WTC11 (cell line): ENCODE data around the gene SOAT2. TPM values are rescaled to one million over a fixed set of nuclear protein-coding genes. Genes with fewer than 3 reads are reported as not detected.

Source experiments
- ATAC-seq: fragments of 200-7000 bp; cut with Tn5 transposase; 2 replicates; pipeline ENCODE4 v1.10.0; 2021; ENCODE audit warnings: mild to moderate bottlenecking, moderate library complexity
- CTCF ChIA-PET: fragments of 300-600 bp; sonication (Branson Sonifier 250); formaldehyde crosslinking; loops from one replicate; lab custom pipeline; 2021; ENCODE audit warnings: antibody characterized with exemption; lab: Charles Lee
- POLR2A ChIA-PET: fragments of 350-600 bp; sonication (Branson Sonifier 250); formaldehyde crosslinking; loops from one replicate; lab custom pipeline; 2021; ENCODE audit warnings: antibody characterized with exemption; lab: Charles Lee
- DNase-seq: peaks from one replicate; pipeline ENCODE4 v3.0.0; 2021; ENCODE audit warnings: low spot score
- H3K27ac Mint-ChIP-seq: 2 replicates; pipeline ENCODE4 v1.8.0; 2021; ENCODE audit warnings: mixed read lengths
- H3K27me3 Mint-ChIP-seq: 2 replicates; pipeline ENCODE4 v1.8.0; 2021; ENCODE audit warnings: low read depth, mild to moderate bottlenecking, moderate library complexity, mixed read lengths
- H3K36me3 Mint-ChIP-seq: 2 replicates; pipeline ENCODE4 v1.8.0; 2021; ENCODE audit warnings: mixed read lengths
- H3K4me1 Mint-ChIP-seq: 2 replicates; pipeline ENCODE4 v1.8.0; 2022; ENCODE audit warnings: mixed read lengths
- H3K4me3 Mint-ChIP-seq: 2 replicates; pipeline ENCODE4 v1.8.0; 2021; ENCODE audit warnings: mild to moderate bottlenecking, moderate library complexity, mixed read lengths
- H3K9me3 Mint-ChIP-seq: 2 replicates; pipeline ENCODE4 v1.8.0; 2021; ENCODE audit warnings: mixed read lengths
- AFF4 ChIP-seq: sonication (generic); formaldehyde crosslinking; IDR thresholded peaks from 2 replicates; pipeline ENCODE4 v1.8.1; 2023; ENCODE audit warnings: mild to moderate bottlenecking, missing genetic modification reagents, borderline replicate concordance
- ATF1 ChIP-seq: sonication (generic); formaldehyde crosslinking; IDR thresholded peaks from 2 replicates; pipeline ENCODE4 v1.8.1; 2023; ENCODE audit warnings: mild to moderate bottlenecking, moderate library complexity, missing genetic modification reagents
- ATF2 ChIP-seq: sonication (generic); formaldehyde crosslinking; IDR thresholded peaks from 2 replicates; pipeline ENCODE4 v1.8.1; 2022; ENCODE audit warnings: low read depth, missing genetic modification reagents, borderline replicate concordance
- E2F1 ChIP-seq: sonication (generic); formaldehyde crosslinking; IDR thresholded peaks from 2 replicates; pipeline ENCODE4 v1.8.0; 2022; ENCODE audit warnings: mild to moderate bottlenecking, missing genetic modification reagents
- ELF4 ChIP-seq: sonication (generic); formaldehyde crosslinking; IDR thresholded peaks from 2 replicates; pipeline ENCODE4 v1.8.1; 2022; ENCODE audit warnings: low read depth, mild to moderate bottlenecking, moderate library complexity, missing genetic modification reagents
- ERG ChIP-seq: fragments of 250-450 bp; sonication (Bioruptor Pico); IDR thresholded peaks from 2 replicates; pipeline ENCODE4 v1.8.0; 2021; ENCODE audit warnings: mild to moderate bottlenecking
- FOXK1 ChIP-seq: sonication (generic); formaldehyde crosslinking; IDR thresholded peaks from 2 replicates; pipeline ENCODE4 v1.8.0; 2022; ENCODE audit warnings: mild to moderate bottlenecking, moderate library complexity, missing genetic modification reagents
- NFYB ChIP-seq: sonication (generic); formaldehyde crosslinking; conservative IDR thresholded peaks from 2 replicates; pipeline ENCODE4 v1.8.0; 2022; ENCODE audit warnings: low read depth, missing genetic modification reagents
- NR1H2 ChIP-seq: sonication (generic); formaldehyde crosslinking; IDR thresholded peaks from 2 replicates; pipeline ENCODE4 v1.9.0; 2021; ENCODE audit warnings: mild to moderate bottlenecking, moderate library complexity, missing genetic modification reagents
- OVOL2 ChIP-seq: fragments of 250-450 bp; sonication (Bioruptor Pico); IDR thresholded peaks from 2 replicates; pipeline ENCODE4 v1.9.0; 2021; ENCODE audit warnings: mild to moderate bottlenecking, borderline replicate concordance
- RELA ChIP-seq: sonication (generic); formaldehyde crosslinking; IDR thresholded peaks from 2 replicates; pipeline ENCODE4 v1.8.1; 2022; ENCODE audit warnings: missing genetic modification reagents, mild to moderate bottlenecking, borderline replicate concordance
- ZBTB21 ChIP-seq: sonication (generic); formaldehyde crosslinking; IDR thresholded peaks from 2 replicates; pipeline ENCODE4 v1.8.1; 2023; ENCODE audit warnings: mild to moderate bottlenecking, missing genetic modification reagents, borderline replicate concordance
- ZNF138 ChIP-seq: sonication (generic); formaldehyde crosslinking; conservative IDR thresholded peaks from 2 replicates; pipeline ENCODE4 v1.8.1; 2022; ENCODE audit warnings: mild to moderate bottlenecking, moderate library complexity, missing genetic modification reagents
- ZNF219 ChIP-seq: sonication (generic); formaldehyde crosslinking; IDR thresholded peaks from 2 replicates; pipeline ENCODE4 v1.8.0; 2023; ENCODE audit warnings: missing genetic modification reagents, mild to moderate bottlenecking, borderline replicate concordance
- ZNF317 ChIP-seq: sonication (generic); formaldehyde crosslinking; IDR thresholded peaks from 2 replicates; pipeline ENCODE4 v1.8.1; 2023; ENCODE audit warnings: low read depth, mild to moderate bottlenecking, moderate library complexity, missing genetic modification reagents, borderline replicate concordance
- ZNF512 ChIP-seq: sonication (generic); formaldehyde crosslinking; IDR thresholded peaks from 2 replicates; pipeline ENCODE4 v1.8.1; 2022; ENCODE audit warnings: missing genetic modification reagents, borderline replicate concordance
- total RNA-seq: library from RNA; stranded (reverse); gene quantifications from 3 replicates; pipeline ENCODE4 v1.2.3, GENCODE V29; 2021

Gene SOAT2
- total RNA-seq, 1 experiment from 2014 or later: not detected

GRCh38 chr12:53055471-53056266 lies 47.6 kb upstream of the SOAT2 start:
- POLR2A ChIA-PET: no interaction called here
- ATAC-seq: no peak
- H3K27ac Mint-ChIP-seq: no peak overlapping the region
- no peak overlapping the region; the same call in 1 of the 2 replicates for H3K4me3 Mint-ChIP-seq
- peaks cover 48% of the 10 kb centered on the region for H3K27me3 Mint-ChIP-seq
- H3K9me3 Mint-ChIP-seq: no peaks in the 10 kb centered on the region
- no peak for TF ChIP-seq ZNF219
- TF ChIP-seq ZNF317 (CRISPR knock-in tag): peak; percentile 88
- CTCF ChIA-PET: interaction anchor here (1.9 to 5.6 kb wide), 4 partner anchors 8 to 43 kb away, joined by 8 to 151 read pairs (median 34); partner anchors contain the start of gene SPRYD3
- H3K4me1 Mint-ChIP-seq: peaks cover 21% of the 10 kb centered on the region
- peaks cover 7% of the 10 kb centered on the region for H3K36me3 Mint-ChIP-seq
- DNase-seq: no peak

GRCh38 chr12:53056296-53056695 lies 47.0 kb upstream of the SOAT2 start:
- no peak overlapping the region for H3K4me3 Mint-ChIP-seq
- POLR2A ChIA-PET: interaction anchor here (0.7 kb wide), 1 partner anchor 10 kb away, joined by 3 read pairs; no protein-coding TSS in a partner anchor

More at GRCh38 chr12:53056296-53056695, 47.0 kb upstream of the SOAT2 start:
- CTCF ChIA-PET: interaction anchor here (1.9 to 5.6 kb wide), 4 partner anchors 8 to 43 kb away, joined by 8 to 151 read pairs (median 34); partner anchors contain the start of gene SPRYD3
- peaks cover 53% of the 10 kb centered on the region for H3K27me3 Mint-ChIP-seq
- H3K27ac Mint-ChIP-seq: no peak overlapping the region
- TF ChIP-seq AFF4 (CRISPR knock-in tag): no peak
- no peak for TF ChIP-seq ZBTB21
- TF ChIP-seq ERG: no peak
- no peak for TF ChIP-seq ELF4 (CRISPR knock-in tag)
- no peak for TF ChIP-seq E2F1 (CRISPR knock-in tag)
- no peak for TF ChIP-seq NR1H2
- TF ChIP-seq RELA: no peak
- no peak for TF ChIP-seq OVOL2 (CRISPR knock-in tag)
- TF ChIP-seq FOXK1: no peak
- TF ChIP-seq ZNF512: no peak
- TF ChIP-seq NFYB (CRISPR knock-in tag): no peak
- no peak for TF ChIP-seq ZNF138 (CRISPR knock-in tag)
- no peak for TF ChIP-seq ATF1 (CRISPR knock-in tag)
- TF ChIP-seq ATF2: no peak
- DNase-seq (no peak), ATAC-seq (no peak)
- H3K4me1 Mint-ChIP-seq: peaks cover 15% of the 10 kb centered on the region
- H3K36me3 Mint-ChIP-seq: peaks cover 5% of the 10 kb centered on the region
- H3K9me3 Mint-ChIP-seq: no peaks in the 10 kb centered on the region
